ENCODE measurements around the gene SLC2A11. TPM values are rescaled to one million over a fixed set of nuclear protein-coding genes. Genes with fewer than 3 reads are reported as not detected.

SLC2A11 gene
- total RNA-seq, 1 donor from 2014 or later, result not detected

DNA sequence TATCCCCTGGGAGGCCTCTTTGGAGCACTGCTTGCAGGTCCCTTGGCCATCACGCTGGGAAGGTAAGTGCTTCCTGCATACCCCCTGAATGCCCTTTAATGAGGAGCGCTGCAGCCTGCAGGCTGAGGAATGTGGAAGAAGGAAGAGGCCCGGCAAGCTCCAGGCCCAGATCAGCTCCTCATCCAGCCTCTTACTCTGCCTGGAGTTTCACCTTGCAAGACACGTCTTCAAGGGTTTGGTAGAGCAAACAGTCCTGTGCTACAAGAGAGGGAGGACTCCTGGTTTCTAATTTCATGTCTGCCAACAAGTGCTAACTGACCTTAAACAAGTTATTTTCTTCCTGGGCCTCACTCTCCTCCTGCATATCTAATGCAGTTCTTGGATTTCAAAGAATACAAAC is 10.9 kb downstream of the SLC2A11 start:
- Histone ChIP-seq H3K27me3 (no peaks in the 10 kb centered on the region), H3K4me3 (no peak overlapping the region), H3K27ac (no peak overlapping the region), H3K4me1 (no peaks in the 10 kb centered on the region), H3K36me3 (peaks cover 15 to 31% of the 10 kb centered on the region in 2 donors), H3K9me3 (no peaks in the 10 kb centered on the region)
- intact Hi-C loops (cut with DNase I), result no loop called here
- TF ChIP-seq, protein P1, sequence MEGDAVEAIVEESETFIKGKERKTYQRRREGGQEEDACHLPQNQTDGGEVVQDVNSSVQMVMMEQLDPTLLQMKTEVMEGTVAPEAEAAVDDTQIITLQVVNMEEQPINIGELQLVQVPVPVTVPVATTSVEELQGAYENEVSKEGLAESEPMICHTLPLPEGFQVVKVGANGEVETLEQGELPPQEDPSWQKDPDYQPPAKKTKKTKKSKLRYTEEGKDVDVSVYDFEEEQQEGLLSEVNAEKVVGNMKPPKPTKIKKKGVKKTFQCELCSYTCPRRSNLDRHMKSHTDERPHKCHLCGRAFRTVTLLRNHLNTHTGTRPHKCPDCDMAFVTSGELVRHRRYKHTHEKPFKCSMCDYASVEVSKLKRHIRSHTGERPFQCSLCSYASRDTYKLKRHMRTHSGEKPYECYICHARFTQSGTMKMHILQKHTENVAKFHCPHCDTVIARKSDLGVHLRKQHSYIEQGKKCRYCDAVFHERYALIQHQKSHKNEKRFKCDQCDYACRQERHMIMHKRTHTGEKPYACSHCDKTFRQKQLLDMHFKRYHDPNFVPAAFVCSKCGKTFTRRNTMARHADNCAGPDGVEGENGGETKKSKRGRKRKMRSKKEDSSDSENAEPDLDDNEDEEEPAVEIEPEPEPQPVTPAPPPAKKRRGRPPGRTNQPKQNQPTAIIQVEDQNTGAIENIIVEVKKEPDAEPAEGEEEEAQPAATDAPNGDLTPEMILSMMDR (IDR thresholded peaks at IDR 0.05), result no peak
- DNase-seq (ENCODE audit: low spot score in 2 of 2), result no peak

- H3K27me3 ChIP-seq, result no peaks in the 10 kb centered on the region
- no peak overlapping the region for H3K4me3 ChIP-seq
- H3K4me1 ChIP-seq, result no peaks in the 10 kb centered on the region
- no peak for DNase-seq (ENCODE audit: low spot score in 2 of 2)
- TF ChIP-seq, protein P1 (IDR thresholded peaks at IDR 0.05), result no peak
- no peaks in the 10 kb centered on the region for H3K9me3 ChIP-seq
- peaks cover 16 to 27% of the 10 kb centered on the region in 2 donors for H3K36me3 ChIP-seq
- intact Hi-C loops (cut with DNase I), result no loop called here
- no peak overlapping the region for H3K27ac ChIP-seq
Observed at GRCh38 chr22:23874871-23875270, 17.2 kb downstream of the SLC2A11 start.

DNA sequence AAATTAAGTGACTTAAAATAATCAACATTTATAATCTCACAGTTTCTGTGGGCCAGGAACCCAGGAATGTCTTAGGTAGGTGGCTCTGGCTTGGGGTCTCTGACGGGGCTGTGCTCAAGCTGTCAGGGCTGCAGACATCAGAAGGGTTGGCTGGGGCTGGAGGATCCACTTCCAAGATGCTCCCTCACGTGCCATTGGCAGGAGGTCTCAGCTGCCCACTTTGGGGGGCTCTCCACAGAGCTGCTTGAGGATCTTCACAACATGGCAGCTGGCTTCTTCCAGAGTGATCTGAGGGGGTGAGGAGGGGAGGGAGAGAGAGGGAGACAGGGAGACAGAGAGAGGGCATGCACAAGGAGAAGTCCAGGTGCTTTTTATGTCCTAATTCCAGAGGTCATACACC is 18.1 kb downstream of the SLC2A11 start:
- Histone ChIP-seq H3K9me3 (no peaks in the 10 kb centered on the region), H3K4me3 (no peak overlapping the region), H3K36me3 (peaks cover 12 to 21% of the 10 kb centered on the region in 2 donors), H3K4me1 (no peaks in the 10 kb centered on the region), H3K27me3 (no peaks in the 10 kb centered on the region), H3K27ac (no peak overlapping the region)
- TF ChIP-seq, protein P1 (IDR thresholded peaks at IDR 0.05), result no peak
- intact Hi-C loops (cut with DNase I), result no loop called here
- no peak for DNase-seq (ENCODE audit: low spot score in 2 of 2)

- TF ChIP-seq, protein P1 (IDR thresholded peaks at IDR 0.05), result no peak
- Histone ChIP-seq H3K9me3 (no peaks in the 10 kb centered on the region), H3K4me1 (no peaks in the 10 kb centered on the region), H3K36me3 (peaks cover 16 to 23% of the 10 kb centered on the region in 2 donors), H3K27ac (no peak overlapping the region), H3K27me3 (no peaks in the 10 kb centered on the region), H3K4me3 (no peak overlapping the region)
- intact Hi-C loops (cut with DNase I), result no loop called here
- no peak for DNase-seq (ENCODE audit: low spot score in 2 of 2)
Observed at GRCh38 chr22:23877566-23877965, 19.9 kb downstream of the SLC2A11 start.

DNA sequence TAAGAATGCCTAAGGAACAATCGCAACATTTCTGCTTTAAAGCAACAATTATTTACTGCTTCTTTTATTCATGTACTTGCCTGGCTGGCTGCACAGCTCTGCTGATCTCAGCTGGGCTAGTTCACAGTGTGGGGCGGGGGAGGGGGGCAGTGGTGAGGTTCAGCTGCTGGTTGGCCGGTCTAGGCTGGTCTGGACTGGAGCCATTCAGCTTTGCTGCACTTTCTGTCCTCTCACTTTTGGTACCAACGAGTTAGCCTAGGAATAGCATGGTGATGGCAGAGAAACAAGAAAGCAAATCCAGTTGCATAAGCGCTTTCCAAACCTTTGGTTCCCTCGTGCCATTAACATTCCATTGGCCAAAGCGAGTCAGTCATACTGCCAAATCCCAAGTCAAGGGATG is 20.5 kb downstream of the SLC2A11 start:
- TF ChIP-seq, protein P1 (IDR thresholded peaks at IDR 0.05), result no peak
- no peak for DNase-seq (ENCODE audit: low spot score in 2 of 2)
- no peak overlapping the region for H3K4me3 ChIP-seq
- H3K27ac ChIP-seq, result no peak overlapping the region
- H3K4me1 ChIP-seq, result no peaks in the 10 kb centered on the region
- intact Hi-C loops (cut with DNase I), result no loop called here
- H3K27me3 ChIP-seq, result no peaks in the 10 kb centered on the region
- peaks cover 17 to 25% of the 10 kb centered on the region in 2 donors for H3K36me3 ChIP-seq
- H3K9me3 ChIP-seq, result no peaks in the 10 kb centered on the region

GRCh38 chr22:23882370-23882769 is 24.7 kb downstream of the SLC2A11 start:
- TF ChIP-seq, protein P1 (IDR thresholded peaks at IDR 0.05), result no peak
- Histone ChIP-seq H3K27ac (no peak overlapping the region), H3K4me1 (no peaks in the 10 kb centered on the region), H3K36me3 (peaks cover 10 to 12% of the 10 kb centered on the region in 2 donors), H3K27me3 (no peaks in the 10 kb centered on the region), H3K4me3 (no peak overlapping the region), H3K9me3 (no peaks in the 10 kb centered on the region)
- DNase-seq (ENCODE audit: low spot score in 2 of 2), result no peak
- intact Hi-C loops (cut with DNase I), result no loop called here

Measured in ascending aorta (tissue), 2 donors.